Measurements from ENCODE around the gene SLC25A2. TPM values are rescaled to one million over a fixed set of nuclear protein-coding genes. Genes with fewer than 3 reads are reported as not detected.

The SLC25A2 gene
- total and polyA plus RNA-seq, 2 donors (not counting 1 experiment from before 2014, with no cell fraction given) = 0.66 TPM; not detected in 1

DNA sequence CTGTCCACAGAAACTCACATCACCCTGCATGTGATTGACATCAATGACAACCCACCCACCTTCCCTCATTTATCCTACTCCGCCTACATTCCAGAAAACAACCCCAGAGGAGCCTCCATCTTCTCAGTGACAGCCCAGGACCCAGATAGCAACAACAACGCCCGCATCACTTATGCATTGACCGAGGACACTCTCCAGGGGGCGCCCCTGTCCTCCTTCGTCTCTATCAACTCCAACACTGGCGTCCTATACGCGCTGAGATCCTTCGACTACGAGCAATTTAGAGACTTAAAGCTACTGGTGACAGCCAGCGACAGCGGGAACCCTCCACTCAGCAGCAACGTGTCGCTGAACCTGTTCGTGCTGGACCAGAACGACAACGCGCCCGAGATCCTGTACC, 41.5 kb upstream of the SLC25A2 start:
- Histone ChIP-seq H3K27me3 (ENCODE audit: control insufficient read depth, insufficient read depth, low read length) (peaks cover 7% of the 10 kb centered on the region), H3K79me2 (ENCODE audit: control insufficient read depth, insufficient read depth, low read length) (no peaks in the 10 kb centered on the region), H3K4me1 (ENCODE audit: control insufficient read depth, extremely low read depth, insufficient read depth, low read length) (no peaks in the 10 kb centered on the region), H3K9me3 (ENCODE audit: control insufficient read depth, insufficient read depth, low read depth, low read length) (no peaks in the 10 kb centered on the region), H3K36me3 (ENCODE audit: control insufficient read depth, insufficient read depth, low read length) (no peaks in the 10 kb centered on the region), H3K9ac (ENCODE audit: insufficient read depth, low read length) (no peak overlapping the region), H4K20me1 (ENCODE audit: control insufficient read depth, extremely low read depth, insufficient read depth, low read length) (no peaks in the 10 kb centered on the region), H2AFZ (ENCODE audit: low read length) (no peak overlapping the region), H3K4me2 (ENCODE audit: extremely low read depth, insufficient read depth, low read length) (no peak overlapping the region), H3K27ac (ENCODE audit: insufficient read depth, low read length) (no peak overlapping the region), H3K4me3 (replicated peaks in 1 of 4; ENCODE audit: control extremely low read depth in 1 of 4, insufficient read depth in 1 of 4, low read depth in 3 of 4, low read length in 4 of 4) (no peak overlapping the region)
- TF ChIP-seq CTCF (conservative IDR thresholded peaks at IDR 0.05 in 1 of 2, IDR thresholded peaks at IDR 0.05 in 1 of 2; ENCODE audit: low read depth in 1 of 2, low read length in 2 of 2) = no peak
- TF ChIP-seq EZH2 (IDR thresholded peaks at IDR 0.05; ENCODE audit: low read length, missing control alignments) = no peak
- no peak for DNase-seq (ENCODE audit: low read depth in 2 of 2)

- Histone ChIP-seq H3K4me2 (ENCODE audit: extremely low read depth, insufficient read depth, low read length) (no peak overlapping the region), H3K27ac (ENCODE audit: insufficient read depth, low read length) (no peak overlapping the region), H3K9me3 (ENCODE audit: control insufficient read depth, insufficient read depth, low read depth, low read length) (peaks cover 2% of the 10 kb centered on the region), H3K27me3 (ENCODE audit: control insufficient read depth, insufficient read depth, low read length) (peaks cover 11% of the 10 kb centered on the region), H3K79me2 (ENCODE audit: control insufficient read depth, insufficient read depth, low read length) (no peaks in the 10 kb centered on the region), H2AFZ (ENCODE audit: low read length) (no peak overlapping the region), H3K4me1 (ENCODE audit: control insufficient read depth, extremely low read depth, insufficient read depth, low read length) (no peaks in the 10 kb centered on the region), H3K9ac (ENCODE audit: insufficient read depth, low read length) (no peak overlapping the region), H3K36me3 (ENCODE audit: control insufficient read depth, insufficient read depth, low read length) (no peaks in the 10 kb centered on the region), H4K20me1 (ENCODE audit: control insufficient read depth, extremely low read depth, insufficient read depth, low read length) (no peaks in the 10 kb centered on the region), H3K4me3 (replicated peaks in 1 of 4; ENCODE audit: control extremely low read depth in 1 of 4, insufficient read depth in 1 of 4, low read depth in 3 of 4, low read length in 4 of 4) (peak overlapping the region in 2 of 4 experiments; percentile 44 to 54)
- no peak for DNase-seq (ENCODE audit: low read depth in 2 of 2)
- TF ChIP-seq EZH2 (IDR thresholded peaks at IDR 0.05; ENCODE audit: low read length, missing control alignments) (no peak), CTCF (conservative IDR thresholded peaks at IDR 0.05 in 1 of 2, IDR thresholded peaks at IDR 0.05 in 1 of 2; ENCODE audit: low read depth in 1 of 2, low read length in 2 of 2) (no peak)
Observed at GRCh38 chr5:141343953-141344463, 40.2 kb upstream of the SLC25A2 start.

GRCh38 chr5:141343242-141343952, 39.5 kb upstream of the SLC25A2 start, which contains the start of gene PCDHGA3:
Gene PCDHGA3, plus strand, starts transcription at chr5:141343829. Its CDS starts 205 bp downstream, at chr5:141344034.
- Histone ChIP-seq H3K79me2 (ENCODE audit: control insufficient read depth, insufficient read depth, low read length) (no peaks in the 10 kb centered on the region), H3K36me3 (ENCODE audit: control insufficient read depth, insufficient read depth, low read length) (no peaks in the 10 kb centered on the region), H3K4me1 (ENCODE audit: control insufficient read depth, extremely low read depth, insufficient read depth, low read length) (no peaks in the 10 kb centered on the region), H3K4me2 (ENCODE audit: extremely low read depth, insufficient read depth, low read length) (no peak within 1 kb of the TSS), H3K27me3 (ENCODE audit: control insufficient read depth, insufficient read depth, low read length) (peaks cover 11% of the 10 kb centered on the region), H2AFZ (ENCODE audit: low read length) (no peak within 1 kb of the TSS), H3K9me3 (ENCODE audit: control insufficient read depth, insufficient read depth, low read depth, low read length) (peaks cover 2% of the 10 kb centered on the region), H3K4me3 (replicated peaks in 1 of 4; ENCODE audit: control extremely low read depth in 1 of 4, insufficient read depth in 1 of 4, low read depth in 3 of 4, low read length in 4 of 4) (peak within 1 kb of the TSS in 2 of 4 experiments; percentile 44 to 54), H3K27ac (ENCODE audit: insufficient read depth, low read length) (no peak within 1 kb of the TSS), H4K20me1 (ENCODE audit: control insufficient read depth, extremely low read depth, insufficient read depth, low read length) (no peaks in the 10 kb centered on the region), H3K9ac (ENCODE audit: insufficient read depth, low read length) (no peak within 1 kb of the TSS)
- peak; percentile 38 to 54 for TF ChIP-seq CTCF (conservative IDR thresholded peaks at IDR 0.05 in 1 of 2, IDR thresholded peaks at IDR 0.05 in 1 of 2; ENCODE audit: low read depth in 1 of 2, low read length in 2 of 2)
- no peak for TF ChIP-seq EZH2 (IDR thresholded peaks at IDR 0.05; ENCODE audit: low read length, missing control alignments)
- peak; percentile 65 to 73 for DNase-seq (ENCODE audit: low read depth in 2 of 2)
